A549 treated with CpdA at 1 μM for 4 hours (cell line): ENCODE results near the gene LRRC43. TPM values are rescaled to one million over a fixed set of nuclear protein-coding genes. Genes with fewer than 3 reads are reported as not detected.

ENCODE experiments used
- total RNA-seq: library from RNA; stranded (reverse); fragments of 200-300 nt; extraction: Qiagen RNA extraction; gene quantifications from 5 replicates; pipeline ENCODE4 v1.2.3, GENCODE V29; 2022; ENCODE audit warnings: low read depth

LRRC43 gene, protein sequence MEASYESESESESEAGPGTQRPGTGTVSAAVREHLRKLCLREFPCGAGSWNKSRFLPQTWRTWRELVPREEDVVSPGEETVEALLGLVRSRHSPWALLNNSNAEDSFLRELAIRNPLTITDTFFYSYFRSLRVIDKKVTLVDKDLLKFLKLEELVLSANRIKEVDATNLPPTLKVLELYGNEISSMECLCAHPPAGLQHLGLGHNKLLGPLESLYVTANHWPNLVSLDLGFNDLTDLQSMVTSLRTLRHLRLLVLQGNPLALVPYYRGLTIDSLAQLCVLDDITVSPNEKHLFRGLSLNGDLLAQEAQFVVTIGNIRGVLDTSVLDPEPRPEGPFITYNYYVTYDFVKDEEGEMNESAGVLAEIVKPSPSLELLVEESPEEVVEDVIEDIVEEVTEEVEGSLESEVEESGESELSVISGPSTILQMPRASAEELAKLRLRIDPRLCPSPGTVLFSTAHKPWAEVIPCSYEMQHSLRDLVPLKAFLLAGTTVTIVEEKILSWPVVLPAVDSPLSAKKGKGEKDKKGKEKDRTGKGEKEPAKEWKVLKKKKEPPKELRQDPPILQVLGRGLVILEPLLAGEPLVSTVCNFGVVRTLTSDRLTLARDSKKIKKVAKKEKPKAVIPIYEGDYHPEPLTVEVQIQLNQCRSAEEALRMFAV
- 0.14 to 0.24 TPM (median 0.17 TPM) in 3 of 5 replicates, not detected in the others for total RNA-seq

DNA sequence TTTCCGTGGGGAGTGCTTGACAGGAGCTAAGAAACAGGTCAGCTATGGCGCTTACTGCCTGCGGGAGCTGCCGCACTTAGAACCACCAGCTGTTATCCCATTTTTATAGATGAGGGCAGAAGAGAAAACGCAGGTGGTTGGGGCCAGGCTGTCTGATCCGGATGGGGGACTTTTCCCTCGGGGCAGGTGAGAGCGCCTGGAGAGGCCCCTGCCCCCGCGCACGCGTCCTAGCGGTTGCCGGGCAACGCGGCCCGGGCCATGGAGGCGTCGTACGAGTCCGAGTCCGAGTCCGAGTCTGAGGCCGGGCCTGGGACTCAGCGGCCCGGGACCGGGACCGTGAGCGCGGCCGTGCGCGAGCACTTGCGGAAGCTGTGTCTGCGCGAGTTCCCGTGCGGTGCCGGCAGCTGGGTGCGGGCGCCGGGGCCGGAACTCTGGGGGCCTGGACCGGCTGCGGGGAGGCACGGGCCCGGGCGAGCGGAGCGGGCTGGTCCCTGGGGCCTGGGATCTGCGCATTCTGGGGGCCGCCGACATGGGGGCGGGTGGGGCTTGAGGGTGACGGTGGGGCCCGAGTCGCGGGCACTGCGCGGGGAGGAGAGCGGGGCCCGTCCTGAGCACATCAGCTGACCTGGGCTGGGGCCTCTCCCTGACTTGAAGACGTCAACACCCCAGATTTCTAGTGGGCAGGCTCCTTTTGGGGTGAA, at the start of gene LRRC43:
Gene LRRC43, plus strand, starts transcription at position 237 of the 701 bp plus-strand sequence. Its CDS starts 22 bp downstream, at position 259.

DNA sequence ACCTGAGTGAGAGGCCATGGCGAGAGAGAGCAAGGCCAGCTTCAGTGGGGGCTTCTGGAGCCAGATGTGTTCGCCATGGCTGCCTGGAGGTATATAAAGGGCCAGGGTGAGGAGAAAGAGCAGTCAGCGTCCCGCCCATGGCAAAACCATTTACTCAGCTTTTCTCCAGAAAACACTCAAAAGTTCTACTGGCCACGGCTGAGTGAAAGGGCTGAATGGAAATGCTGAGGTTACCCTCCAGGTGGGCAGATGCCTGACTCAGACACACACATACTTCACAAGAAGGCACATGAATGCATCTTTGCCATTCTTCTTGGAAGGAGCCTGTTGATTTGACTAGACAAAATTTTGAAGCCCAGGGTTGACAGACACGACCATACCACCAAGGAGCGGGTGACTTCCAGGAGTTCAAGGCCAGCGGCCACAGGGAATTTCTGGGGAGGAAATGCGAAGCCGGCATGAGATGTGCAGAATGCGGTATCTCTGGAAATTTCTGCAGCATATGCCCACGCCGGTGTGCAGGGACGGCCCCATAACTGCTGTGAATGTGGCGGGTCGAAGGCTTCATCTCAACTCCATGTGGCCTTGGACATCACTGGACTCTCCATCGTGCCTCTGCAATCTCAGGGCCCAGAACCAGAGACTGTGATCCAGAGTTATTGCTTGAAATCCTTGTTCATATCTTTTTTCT, 8.6 kb upstream of the LRRC43 start, which contains the start of gene IL31:
Gene IL31, minus strand, starts transcription at position 67 of the 691 bp plus-strand sequence. Its CDS starts 49 bp downstream, at position 18.

DNA sequence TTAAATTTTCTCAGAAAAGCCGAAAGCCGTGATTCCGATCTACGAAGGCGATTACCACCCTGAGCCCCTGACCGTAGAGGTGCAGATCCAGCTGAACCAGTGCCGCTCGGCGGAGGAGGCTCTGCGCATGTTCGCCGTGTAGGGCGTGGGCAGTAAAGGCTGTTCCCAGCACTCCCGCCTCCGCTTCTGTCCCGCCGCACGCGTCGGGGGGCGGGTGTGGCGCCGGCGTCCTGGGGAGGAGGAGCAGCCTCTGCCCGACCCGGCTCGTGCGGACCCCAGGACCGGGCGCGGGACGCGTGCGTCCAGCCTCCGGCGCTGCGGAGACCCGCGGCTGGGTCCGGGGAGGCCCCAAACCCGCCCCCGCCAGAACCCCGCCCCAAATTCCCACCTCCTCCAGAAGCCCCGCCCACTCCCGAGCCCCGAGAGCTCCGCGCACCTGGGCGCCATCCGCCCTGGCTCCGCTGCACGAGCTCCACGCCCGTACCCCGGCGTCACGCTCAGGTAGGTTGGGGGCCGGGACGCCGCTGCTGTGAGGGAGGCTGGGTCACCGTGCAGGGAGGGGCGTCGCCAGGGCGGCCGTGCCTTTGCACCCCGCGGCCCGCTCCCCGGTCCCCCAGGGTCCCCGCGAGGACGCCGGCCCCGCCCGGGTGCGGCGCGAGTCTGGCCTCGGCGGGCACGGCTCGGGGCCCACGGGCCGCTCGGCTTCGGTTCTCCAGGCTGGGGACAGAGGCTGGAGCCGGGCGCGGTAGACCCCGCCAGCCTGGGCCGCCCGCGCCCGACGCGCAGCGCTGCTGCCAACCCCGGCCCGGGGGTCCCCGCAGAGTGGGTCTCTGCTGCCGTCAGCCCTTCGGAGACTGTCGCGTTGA, 20.6 kb downstream of the LRRC43 start, which contains the start of gene B3GNT4:
Gene B3GNT4, plus strand, starts transcription at position 409 of the 866 bp plus-strand sequence. CDS start 910 bp downstream, outside the sequence.

DNA sequence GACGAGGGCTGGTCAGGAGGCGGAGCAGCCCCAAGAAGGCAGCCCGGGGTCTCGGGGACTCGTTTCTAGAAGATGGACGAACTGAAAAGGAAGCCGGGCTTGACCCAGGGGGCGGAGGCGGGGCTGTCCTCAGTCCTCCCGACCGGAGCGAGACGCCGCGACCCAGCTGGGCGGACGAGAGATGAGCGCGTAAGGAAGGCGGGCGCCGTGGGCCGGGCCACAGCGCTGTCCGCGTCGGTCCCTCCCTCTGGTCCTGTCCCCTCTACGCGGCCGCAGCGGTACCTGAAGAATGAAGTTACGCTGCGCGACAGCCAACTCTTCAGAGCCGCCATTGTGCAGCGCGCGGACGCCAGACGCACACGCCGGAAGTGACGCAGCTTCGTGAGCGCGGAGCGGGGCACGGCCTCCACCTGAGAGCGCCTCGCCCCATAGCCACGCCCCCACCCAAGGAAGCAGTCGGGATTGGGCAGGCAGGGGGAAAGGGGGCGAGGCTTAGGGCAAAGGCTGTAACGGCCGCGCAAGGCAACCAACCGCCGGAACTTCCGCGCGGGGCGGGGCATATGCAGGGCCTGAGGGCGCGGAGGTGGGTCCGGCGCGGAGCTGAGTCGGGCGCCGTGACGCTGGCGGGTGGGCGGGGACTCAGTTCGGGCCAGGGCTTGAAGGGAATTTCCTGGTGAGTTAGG, 42.9 kb downstream of the LRRC43 start, which contains the start of gene DIABLO:
Gene DIABLO, minus strand, starts transcription at position 370 of the 683 bp plus-strand sequence. Its CDS starts 38 bp downstream, at position 332.

Other genes with a start within 250 kb of the LRRC43 start
- gene BCL7A, start 161.2 kb upstream of the LRRC43 start, total RNA-seq, result 9.9 to 13.0 TPM (median 11.4 TPM) in 5 replicates
- 22.0 to 31.3 TPM (median 26.0 TPM) in 5 replicates for gene MLXIP, start 104.4 kb upstream of the LRRC43 start, total RNA-seq
- gene IL31, start 8.9 kb upstream of the LRRC43 start, total RNA-seq, result not detected in 5 replicates
- 0.48 to 0.97 TPM (median 0.63 TPM) in 5 replicates for gene B3GNT4, start 20.6 kb downstream of the LRRC43 start, total RNA-seq
- 74.4 to 81.2 TPM (median 77.1 TPM) in 5 replicates for gene DIABLO, start 42.9 kb downstream of the LRRC43 start, total RNA-seq
- gene VPS33A, start 83.4 kb downstream of the LRRC43 start, total RNA-seq, result 18.4 to 20.1 TPM (median 19.5 TPM) in 5 replicates
- 44.5 to 65.3 TPM (median 49.0 TPM) in 5 replicates for gene CLIP1, start 239.5 kb downstream of the LRRC43 start, total RNA-seq